K562 (cell line): Measurements from ENCODE around the gene TMEM203. TPM values are rescaled to one million over a fixed set of nuclear protein-coding genes. Genes with fewer than 3 reads are reported as not detected.

Experiments
- ADNP ChIP-seq: fragments of 200-800 bp; sonication (Bioruptor generic); IDR thresholded peaks from 2 replicates; pipeline ENCODE4 v1.6.1; 2016; ENCODE audit warnings: missing genetic modification characterization, missing compliant biosample characterization
- C11orf30 ChIP-seq: fragments of 450-650 bp; IDR thresholded peaks from 2 replicates; pipeline ENCODE4 v1.6.1; 2016; ENCODE audit warnings: low read depth, mild to moderate bottlenecking
- CBX5 ChIP-seq: IDR thresholded peaks from 2 replicates; pipeline ENCODE4 v1.6.1; 2014; ENCODE audit warnings: low read depth, borderline replicate concordance
- CHD1 ChIP-seq: fragments of 200-600 bp; sonication (generic); IDR thresholded peaks from one replicate; pipeline ENCODE4 v1.6.1; 2012; ENCODE audit warnings: mild to moderate bottlenecking, moderate library complexity, low read length, inconsistent platforms
- ESRRA ChIP-seq: fragments of 450-650 bp; IDR thresholded peaks from 2 replicates; pipeline ENCODE4 v1.6.1; 2014; ENCODE audit warnings: low read depth, mild to moderate bottlenecking, moderate library complexity, borderline replicate concordance
- FIP1L1 ChIP-seq: fragments of 200-400 bp; formaldehyde crosslinking; IDR thresholded peaks from 2 replicates; pipeline ENCODE4 v1.6.1; 2018; ENCODE audit warnings: mild to moderate bottlenecking, low read depth, low read length; ENCODE audit not compliant: poor library complexity, severe bottlenecking
- FOXK1 ChIP-seq: sonication (generic); formaldehyde crosslinking; IDR thresholded peaks from 2 replicates; pipeline ENCODE4 v1.8.0; 2022; ENCODE audit warnings: missing genetic modification reagents, mild to moderate bottlenecking, borderline replicate concordance
- HNRNPLL ChIP-seq: fragments of 200-400 bp; formaldehyde crosslinking; IDR thresholded peaks from 2 replicates; pipeline ENCODE4 v1.6.1; 2017; ENCODE audit warnings: low read length, low read depth, mild to moderate bottlenecking; ENCODE audit not compliant: poor library complexity, severe bottlenecking
- HNRNPUL1 ChIP-seq: fragments of 200-400 bp; formaldehyde crosslinking; IDR thresholded peaks from 2 replicates; pipeline ENCODE4 v1.6.1; 2017; ENCODE audit warnings: low read length
- MTA3 ChIP-seq: fragments of 450-650 bp; formaldehyde crosslinking; IDR thresholded peaks from 2 replicates; pipeline ENCODE4 v1.6.1; 2017; ENCODE audit warnings: mild to moderate bottlenecking, borderline replicate concordance
- PATZ1 ChIP-seq: fragments of 250-450 bp; sonication (Bioruptor Pico); IDR thresholded peaks from 2 replicates; pipeline ENCODE4 v1.5.0; 2020; ENCODE audit warnings: mild to moderate bottlenecking, borderline replicate concordance
- PRPF4 ChIP-seq: fragments of 200-400 bp; formaldehyde crosslinking; IDR thresholded peaks from one replicate; pipeline ENCODE4 v1.6.1; 2017; ENCODE audit warnings: low read length, low read depth, mild to moderate bottlenecking; ENCODE audit not compliant: insufficient read depth, poor library complexity, severe bottlenecking
- RAD21 ChIP-seq, 2 experiments: fragments of 250-450 bp in 1 of 2; fragments of 450-650 bp in 1 of 2; sonication (Bioruptor Pico) in 1 of 2; formaldehyde crosslinking in 1 of 2; IDR thresholded peaks in 1 of 2; conservative IDR thresholded peaks in 1 of 2; 2 replicates each; pipeline versions ENCODE4 v1.4.0 to v1.8.0; 2020 to 2022; ENCODE audit warnings: mild to moderate bottlenecking in 2 of 2, moderate library complexity in 1 of 2
- RBFOX2 ChIP-seq: fragments of 200-400 bp; formaldehyde crosslinking; IDR thresholded peaks from 2 replicates; pipeline ENCODE4 v1.6.1; 2017; ENCODE audit warnings: low read depth, mild to moderate bottlenecking, low read length, moderate library complexity
- SAP30 ChIP-seq: fragments of 200-600 bp; sonication (generic); IDR thresholded peaks from 2 replicates; pipeline ENCODE4 v1.6.1; 2012; ENCODE audit warnings: borderline replicate concordance, low read depth, mild to moderate bottlenecking, moderate library complexity, low read length, control low read depth, inconsistent platforms; ENCODE audit not compliant: insufficient read depth, poor library complexity, severe bottlenecking
- SIN3B ChIP-seq: fragments of 450-650 bp; IDR thresholded peaks from 2 replicates; pipeline ENCODE4 v1.6.1; 2017; ENCODE audit warnings: low read depth, mild to moderate bottlenecking, moderate library complexity
- SP1 ChIP-seq: sonication (generic); formaldehyde crosslinking; IDR thresholded peaks from 2 replicates; pipeline ENCODE4 v1.8.1; 2022; ENCODE audit warnings: mild to moderate bottlenecking, missing genetic modification reagents
- YY1 ChIP-seq, 3 experiments: IDR thresholded peaks; 2 replicates each; pipeline ENCODE4 v1.6.1; 2011; ENCODE audit warnings: low read length in 2 of 3, mild to moderate bottlenecking in 2 of 3, moderate library complexity in 2 of 3, borderline replicate concordance in 1 of 3, control low read depth in 1 of 3, low read depth in 1 of 3; ENCODE audit not compliant: insufficient read depth in 3 of 3, insufficient replicate concordance in 2 of 3, control insufficient read depth in 1 of 3, insufficient read length in 1 of 3; ENCODE audit errors: extremely low read depth in 1 of 3
- ZBTB33 ChIP-seq: sonication (generic); formaldehyde crosslinking; IDR thresholded peaks from 2 replicates; pipeline ENCODE4 v1.8.1; 2023; ENCODE audit warnings: mild to moderate bottlenecking, missing genetic modification reagents
- ZNF41 ChIP-seq: fragments of 250-450 bp; sonication (Bioruptor Pico); conservative IDR thresholded peaks from 2 replicates; pipeline ENCODE4 v1.4.0; 2020; ENCODE audit warnings: mild to moderate bottlenecking
- polyA plus RNA-seq, 8 experiments: library from polyadenylated mRNA; depleted of rRNA in 4 of 8; stranded (reverse) in 5 of 8; unstranded in 3 of 8; fragments of >200 nt; fragmentation: Nextera tagmentation in 2 of 8; fragmentation: Illumina TruSeq in 1 of 8; extraction: Ambion mirVana in 2 of 8; extraction: Trizol in 1 of 8; gene quantifications; 2 replicates each; pipeline versions ENCODE4 v1.2.1 to v1.2.3, GENCODE V29; 2011 to 2014; ENCODE audit warnings: inconsistent platforms in 1 of 8, missing spikeins in 1 of 8
- total RNA-seq, 7 experiments: library from RNA; depleted of rRNA in 6 of 7; stranded (reverse); fragments of >200 nt in 6 of 7; fragmentation: Illumina TruSeq in 2 of 7; extraction: Trizol in 2 of 7; gene quantifications; 2 replicates each; pipeline versions ENCODE4 v1.2.1 to v1.2.3, GENCODE V29; 2011 to 2021; ENCODE audit warnings: low replicate concordance in 1 of 7

The TMEM203 gene
- total and polyA plus RNA-seq, 9 of the 15 experiments (the other 6 are each of a cell fraction or from before 2014, with no cell fraction given) = 8.8 to 59.5 (median 37.6) TPM

- peak; percentile 92 for TF ChIP-seq ZBTB33
- no peak for TF ChIP-seq PATZ1
- 0 out of 2 replicates have a peak, but pooled peaks have one; percentile 40 for TF ChIP-seq HNRNPUL1
- no peak for TF ChIP-seq SIN3B
- TF ChIP-seq CHD1 = peak; percentile 61
- no peak for TF ChIP-seq MTA3
- 0 out of 2 replicates have a peak, but pooled peaks have one; percentile 0 for TF ChIP-seq ESRRA
- TF ChIP-seq CBX5 = no peak
- no peak for TF ChIP-seq RAD21 (CRISPR knock-in tag; conservative IDR thresholded peaks at IDR 0.05 in 1 of 2, IDR thresholded peaks at IDR 0.05 in 1 of 2)
- peak; percentile 20 for TF ChIP-seq SAP30
- peak; percentile 35; the same call in 1 of the 2 replicates for TF ChIP-seq SP1
- peak; percentile 84 for TF ChIP-seq RBFOX2
- peak; percentile 37 for TF ChIP-seq PRPF4
- peak; percentile 89 for TF ChIP-seq FIP1L1
- TF ChIP-seq FOXK1 (CRISPR knock-in tag) = 0 out of 2 replicates have a peak, but pooled peaks have one; percentile 4
- no peak for TF ChIP-seq ZNF41 (CRISPR knock-in tag)
- peak; percentile 0 for TF ChIP-seq HNRNPLL
- no peak for TF ChIP-seq ADNP (tag)
- no peak for TF ChIP-seq C11orf30
- TF ChIP-seq YY1 (IDR thresholded peaks at IDR 0.05; ENCODE audit: borderline replicate concordance in 1 of 3, control insufficient read depth in 1 of 3, extremely low read depth in 1 of 3, insufficient read depth in 3 of 3, insufficient read length in 1 of 3, insufficient replicate concordance in 2 of 3, low read depth in 1 of 3, low read length in 2 of 3) = peak in 1 of 3 experiments; percentile 40
Observed at GRCh38 chr9:137242269-137243203, 37.1 kb upstream of the TMEM203 start (continued).
